ENCODE results near the gene DMWD.

Gene DMWD

GRCh38 chr19:45773384-45773783 lies 19.3 kb downstream of the DMWD start:
- H3K4me3 ChIP-seq (ENCODE audit: low read depth, low read length): no peak overlapping the region
- TF ChIP-seq, protein P1, sequence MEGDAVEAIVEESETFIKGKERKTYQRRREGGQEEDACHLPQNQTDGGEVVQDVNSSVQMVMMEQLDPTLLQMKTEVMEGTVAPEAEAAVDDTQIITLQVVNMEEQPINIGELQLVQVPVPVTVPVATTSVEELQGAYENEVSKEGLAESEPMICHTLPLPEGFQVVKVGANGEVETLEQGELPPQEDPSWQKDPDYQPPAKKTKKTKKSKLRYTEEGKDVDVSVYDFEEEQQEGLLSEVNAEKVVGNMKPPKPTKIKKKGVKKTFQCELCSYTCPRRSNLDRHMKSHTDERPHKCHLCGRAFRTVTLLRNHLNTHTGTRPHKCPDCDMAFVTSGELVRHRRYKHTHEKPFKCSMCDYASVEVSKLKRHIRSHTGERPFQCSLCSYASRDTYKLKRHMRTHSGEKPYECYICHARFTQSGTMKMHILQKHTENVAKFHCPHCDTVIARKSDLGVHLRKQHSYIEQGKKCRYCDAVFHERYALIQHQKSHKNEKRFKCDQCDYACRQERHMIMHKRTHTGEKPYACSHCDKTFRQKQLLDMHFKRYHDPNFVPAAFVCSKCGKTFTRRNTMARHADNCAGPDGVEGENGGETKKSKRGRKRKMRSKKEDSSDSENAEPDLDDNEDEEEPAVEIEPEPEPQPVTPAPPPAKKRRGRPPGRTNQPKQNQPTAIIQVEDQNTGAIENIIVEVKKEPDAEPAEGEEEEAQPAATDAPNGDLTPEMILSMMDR (IDR thresholded peaks at IDR 0.05; ENCODE audit: borderline replicate concordance, insufficient read depth, low read depth, low read length): no peak

- no peak overlapping the region for H3K4me3 ChIP-seq (ENCODE audit: low read depth, low read length)
- TF ChIP-seq, protein P1 (IDR thresholded peaks at IDR 0.05; ENCODE audit: borderline replicate concordance, insufficient read depth, low read depth, low read length): no peak
Measured at GRCh38 chr19:45772912-45773311, 19.7 kb downstream of the DMWD start.

- no peak overlapping the region for H3K4me3 ChIP-seq (ENCODE audit: low read depth, low read length)
- TF ChIP-seq, protein P1 (IDR thresholded peaks at IDR 0.05; ENCODE audit: borderline replicate concordance, insufficient read depth, low read depth, low read length): no peak
Measured at GRCh38 chr19:45772130-45772840, 20.4 kb downstream of the DMWD start.

- TF ChIP-seq, protein P1 (IDR thresholded peaks at IDR 0.05; ENCODE audit: borderline replicate concordance, insufficient read depth, low read depth, low read length): no peak
- H3K4me3 ChIP-seq (ENCODE audit: low read depth, low read length): no peak overlapping the region
Measured at GRCh38 chr19:45771311-45771933, 21.2 kb downstream of the DMWD start.

GRCh38 chr19:45770192-45771101 lies 22.2 kb downstream of the DMWD start:
- TF ChIP-seq, protein P1 (IDR thresholded peaks at IDR 0.05; ENCODE audit: borderline replicate concordance, insufficient read depth, low read depth, low read length): peak; percentile 89
- H3K4me3 ChIP-seq (ENCODE audit: low read depth, low read length): peak overlapping the region; percentile 52

DNA sequence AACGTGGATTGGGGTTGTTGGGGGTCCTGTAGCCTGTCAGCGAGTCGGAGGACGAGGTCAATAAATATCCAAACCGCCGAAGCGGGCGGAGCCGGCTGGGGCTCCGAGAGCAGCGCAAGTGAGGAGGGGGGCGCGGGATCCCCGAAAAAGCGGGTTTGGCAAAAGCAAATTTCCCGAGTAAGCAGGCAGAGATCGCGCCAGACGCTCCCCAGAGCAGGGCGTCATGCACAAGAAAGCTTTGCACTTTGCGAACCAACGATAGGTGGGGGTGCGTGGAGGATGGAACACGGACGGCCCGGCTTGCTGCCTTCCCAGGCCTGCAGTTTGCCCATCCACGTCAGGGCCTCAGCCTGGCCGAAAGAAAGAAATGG lies 22.8 kb downstream of the DMWD start:
- TF ChIP-seq, protein P1 (IDR thresholded peaks at IDR 0.05; ENCODE audit: borderline replicate concordance, insufficient read depth, low read depth, low read length): no peak
- H3K4me3 ChIP-seq (ENCODE audit: low read depth, low read length): peak overlapping the region; percentile 44
